ENCODE data around the gene PDCD4. TPM values are rescaled to one million over a fixed set of nuclear protein-coding genes. Genes with fewer than 3 reads are reported as not detected.

Gene PDCD4
- total and polyA plus RNA-seq, 2 of the 8 experiments (the other 6 are each of a cell fraction or from before 2014, with no cell fraction given): 3.3 to 26.8 TPM

GRCh38 chr10:110852947-110853346 is 18.8 kb upstream of the PDCD4 start (continued):
- no peak for TF ChIP-seq SUZ12 (IDR thresholded peaks at IDR 0.05; ENCODE audit: low read length)
